OCI-M1 (cell line): ENCODE results near the gene TTBK2.
"Not testable (repeated sequence)": the region's sequence is repeated elsewhere in the genome, so short reads cannot be mapped to it uniquely, and the experiment has no call there.

Experiments
- DNase-seq: peaks from one replicate; lab custom pipeline; 2025; lab: John Stamatoyannopoulos, UW

TTBK2 gene

DNA sequence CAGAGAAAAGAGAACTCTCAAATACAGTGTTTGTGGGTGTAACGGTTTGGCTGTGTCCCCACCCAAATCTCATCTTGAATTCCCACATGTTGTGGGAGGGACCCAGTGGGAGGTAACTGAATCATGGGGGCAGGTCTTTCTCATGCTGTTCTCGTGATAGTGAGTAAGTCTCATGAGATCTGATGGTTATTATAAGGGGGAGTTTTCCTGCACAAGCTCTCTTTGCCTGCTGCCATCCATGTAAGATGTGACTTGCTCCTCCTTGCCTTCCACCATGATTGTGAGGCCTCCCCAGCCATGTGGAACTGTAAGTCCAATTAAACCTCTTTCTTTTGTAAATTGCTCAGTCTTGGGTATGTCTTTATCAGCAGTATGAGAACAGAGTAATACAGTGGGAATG lies 158.8 kb downstream of the TTBK2 start:
- not testable (repeated sequence) for DNase-seq

DNA sequence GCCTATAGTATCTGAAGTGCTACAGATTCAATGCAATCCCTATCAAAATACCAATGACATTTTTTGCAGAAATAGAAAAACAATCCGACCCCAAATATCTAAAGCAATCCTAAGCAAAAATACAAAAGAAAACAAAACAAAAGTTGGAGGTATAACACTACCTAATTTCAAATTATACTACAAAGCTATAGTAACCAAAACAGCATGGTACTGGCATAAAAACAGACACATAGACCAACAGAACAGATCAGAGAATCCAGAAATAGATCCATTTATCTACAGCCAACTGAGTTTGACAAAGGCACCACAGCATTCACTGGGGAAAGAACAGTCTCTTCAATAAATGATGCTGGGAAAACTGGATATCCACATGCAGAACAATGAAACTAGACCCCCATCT lies 159.8 kb downstream of the TTBK2 start:
- no peak for DNase-seq

DNA sequence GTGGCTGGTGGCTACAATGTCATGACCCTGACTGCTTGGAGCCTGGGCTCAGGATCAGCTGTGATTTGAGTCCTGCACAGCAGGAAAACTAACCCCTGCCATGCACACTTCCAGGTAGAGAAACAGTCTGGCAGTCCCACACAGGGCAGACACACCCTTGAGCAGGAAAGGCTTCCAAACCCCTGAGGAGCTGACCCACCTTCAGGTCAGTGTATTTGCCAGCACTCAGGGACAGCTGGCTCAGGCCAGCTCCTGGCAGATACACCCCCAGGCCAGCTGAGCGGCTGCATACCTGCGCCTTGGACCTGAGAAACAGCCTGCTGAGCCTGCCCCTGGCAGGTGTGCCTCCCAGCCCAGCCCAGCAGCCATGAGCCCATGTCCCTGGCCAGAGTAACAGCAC lies 161.5 kb downstream of the TTBK2 start:
- no peak for DNase-seq

DNA sequence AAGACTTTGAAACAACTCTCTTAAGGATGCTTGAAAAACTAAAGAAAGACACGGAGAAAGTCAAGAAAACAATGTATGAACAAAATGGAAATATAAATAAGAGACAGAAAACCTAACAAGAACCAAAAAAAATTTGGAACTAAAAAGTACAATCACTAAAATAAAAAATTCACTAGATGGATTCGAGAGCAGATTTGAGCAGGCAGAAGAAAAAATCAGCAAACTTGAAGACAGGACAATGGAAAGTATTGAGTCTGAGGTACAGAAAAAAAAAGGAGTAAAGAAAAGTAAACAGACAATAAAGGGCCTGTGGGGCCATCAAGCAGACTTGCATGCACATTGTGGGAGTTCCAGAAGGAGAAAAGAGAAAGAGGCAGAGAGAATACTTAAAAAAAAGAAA lies 170.3 kb downstream of the TTBK2 start:
- DNase-seq = no peak

DNA sequence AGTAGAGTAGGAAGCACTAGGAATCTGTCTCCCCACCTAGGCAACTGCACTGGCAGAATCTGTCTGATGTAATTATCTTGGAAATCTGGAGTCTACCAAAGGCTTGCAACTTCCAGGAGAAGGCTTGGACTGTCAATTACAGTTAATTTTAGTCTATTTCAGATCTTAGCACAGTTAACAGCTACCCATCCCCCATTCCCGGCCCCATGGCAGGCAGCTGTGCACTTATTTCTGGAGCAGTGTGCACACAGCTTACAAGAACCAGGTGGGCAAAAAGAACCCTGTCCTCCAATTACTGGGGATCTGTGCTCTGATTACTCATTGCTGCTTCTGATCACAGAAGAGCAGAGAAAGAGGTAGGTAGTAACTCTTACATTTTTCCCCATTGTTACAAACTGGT lies 171.3 kb downstream of the TTBK2 start:
- DNase-seq = no peak

DNA sequence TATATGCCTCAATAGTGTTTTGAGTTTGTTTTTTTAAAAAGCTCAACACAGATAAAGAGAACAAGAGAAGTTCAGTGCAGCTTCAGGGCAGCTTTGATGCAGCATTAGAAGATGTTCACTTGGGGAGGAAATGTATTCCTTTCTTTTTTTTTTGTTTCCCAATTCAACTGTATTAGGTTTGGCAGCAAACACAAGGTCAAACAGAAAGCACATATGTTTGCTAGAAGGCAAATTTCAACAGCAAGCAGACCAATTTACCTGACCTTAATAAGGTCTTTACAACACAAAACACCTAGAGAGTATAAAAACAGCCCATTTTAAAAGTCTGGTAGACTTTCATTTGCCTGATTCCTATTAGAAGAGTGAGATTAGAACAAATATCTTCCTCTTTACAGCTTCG lies 176.4 kb downstream of the TTBK2 start:
- DNase-seq = no peak

DNA sequence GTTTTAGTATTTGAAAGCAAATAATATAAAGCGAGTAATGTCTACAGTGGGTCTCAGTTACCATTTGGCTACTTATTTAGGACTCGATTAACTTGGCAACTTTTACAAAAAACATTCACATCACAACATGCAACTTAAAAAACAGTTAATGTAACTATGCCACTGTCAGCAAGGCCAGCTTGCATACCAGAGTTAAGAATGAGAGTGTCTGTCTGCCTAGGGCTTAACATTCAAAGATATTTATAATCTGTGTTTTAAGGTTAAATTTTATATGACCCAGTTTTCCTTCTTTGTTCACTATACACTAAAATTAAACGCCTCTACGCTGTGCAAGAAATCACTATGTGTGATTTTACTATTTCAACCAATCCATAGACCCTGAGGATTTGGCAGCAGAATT lies 178.4 kb downstream of the TTBK2 start:
- DNase-seq = no peak

DNA sequence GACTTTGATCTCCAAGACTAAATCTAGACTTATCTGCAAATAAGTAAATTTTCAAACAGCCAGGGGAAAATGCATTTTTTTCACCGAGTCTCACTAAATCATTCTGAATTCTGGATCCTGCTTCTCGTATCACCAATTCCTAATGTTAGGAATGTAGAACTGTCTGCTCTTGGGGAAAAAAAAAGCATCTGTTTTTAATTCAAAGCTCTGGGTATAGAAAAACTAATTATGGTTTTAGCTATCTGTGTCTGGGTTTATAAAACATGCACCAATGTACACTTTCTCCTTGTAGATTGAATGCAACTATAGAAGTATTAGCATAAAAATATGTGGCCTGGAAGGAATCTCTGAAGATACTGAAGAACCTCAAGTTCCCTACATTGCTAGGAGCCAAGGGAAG lies 178.9 kb downstream of the TTBK2 start:
- no peak for DNase-seq

DNA sequence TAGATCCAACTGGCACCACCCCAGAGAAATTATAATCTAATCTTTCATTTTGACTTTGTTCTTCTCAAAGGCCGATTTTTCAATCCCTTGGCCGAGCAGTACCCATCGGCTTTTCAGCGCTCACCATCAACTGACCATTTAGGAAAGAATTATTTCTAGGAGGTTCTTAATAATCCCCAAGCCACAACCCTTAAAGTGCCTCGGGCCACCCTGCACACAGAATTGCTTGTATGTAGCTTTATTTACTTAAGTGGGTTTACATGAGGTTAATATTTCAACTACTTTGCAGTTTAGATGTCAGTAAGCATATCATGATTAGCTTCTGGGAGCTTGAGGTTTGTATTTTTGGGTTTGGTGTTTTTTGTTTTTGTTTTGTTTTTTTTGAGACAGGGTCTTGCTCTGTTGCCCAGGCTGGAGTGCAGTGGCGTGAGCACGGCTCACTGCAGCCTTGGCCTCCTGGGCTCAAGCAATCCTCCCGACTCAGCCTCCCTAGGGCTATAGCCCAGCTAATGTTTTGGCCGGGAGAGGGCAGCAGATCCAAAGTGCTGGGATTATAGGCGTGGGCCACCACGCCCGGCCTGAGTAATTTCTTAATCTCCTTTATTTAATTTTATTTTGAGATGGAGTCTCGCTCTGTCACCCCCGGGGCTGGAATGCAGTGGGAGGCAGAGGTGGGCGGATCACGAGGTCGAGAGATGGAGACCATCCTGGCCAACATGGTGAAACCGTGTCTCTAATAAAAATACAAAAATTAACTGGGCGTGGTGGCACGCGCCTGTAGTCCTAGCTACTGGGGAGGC lies 182.8 kb downstream of the TTBK2 start:
- DNase-seq = peak; percentile 81

DNA sequence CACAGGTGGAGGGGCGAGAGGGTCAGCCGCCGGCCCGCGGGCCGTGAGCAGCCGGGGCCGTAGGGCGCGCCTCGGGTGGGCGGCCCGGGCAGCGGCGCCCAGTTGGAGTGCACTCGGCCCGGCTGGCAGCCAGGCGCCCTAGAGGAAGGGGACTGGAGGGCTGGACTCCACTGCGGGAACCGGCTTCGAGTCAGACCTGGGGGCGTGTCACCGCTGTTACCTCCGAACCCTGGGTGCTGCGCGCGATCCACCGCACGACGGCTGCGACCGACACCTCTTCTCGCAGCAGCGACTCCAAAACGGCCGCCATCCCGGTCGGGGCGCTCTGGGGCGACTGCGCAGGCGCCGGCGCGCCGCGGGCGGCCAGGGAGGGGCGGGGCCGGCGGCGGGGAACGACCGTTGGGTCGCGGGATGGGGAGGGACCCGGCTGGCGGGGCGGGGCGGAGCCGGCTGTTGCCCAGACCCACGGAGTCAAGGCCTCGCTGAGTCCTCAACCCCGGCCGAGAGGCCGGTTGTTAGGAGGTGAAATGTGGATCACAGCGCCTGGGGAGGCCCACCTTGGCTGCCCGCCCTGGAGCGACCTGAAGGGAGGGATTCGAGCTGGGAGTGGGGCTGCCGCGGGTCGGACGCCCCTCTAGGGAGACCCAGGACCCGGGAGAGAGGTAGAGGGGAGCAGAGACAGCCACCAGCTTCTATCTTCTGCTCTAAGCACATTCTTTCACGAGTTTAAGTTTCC lies 183.6 kb downstream of the TTBK2 start, which contains the start of gene CDAN1:
Gene CDAN1, minus strand, starts transcription at position 336 of the 736 bp plus-strand sequence. Its CDS starts 26 bp downstream, at position 310.
- peak; percentile 92 for DNase-seq

DNA sequence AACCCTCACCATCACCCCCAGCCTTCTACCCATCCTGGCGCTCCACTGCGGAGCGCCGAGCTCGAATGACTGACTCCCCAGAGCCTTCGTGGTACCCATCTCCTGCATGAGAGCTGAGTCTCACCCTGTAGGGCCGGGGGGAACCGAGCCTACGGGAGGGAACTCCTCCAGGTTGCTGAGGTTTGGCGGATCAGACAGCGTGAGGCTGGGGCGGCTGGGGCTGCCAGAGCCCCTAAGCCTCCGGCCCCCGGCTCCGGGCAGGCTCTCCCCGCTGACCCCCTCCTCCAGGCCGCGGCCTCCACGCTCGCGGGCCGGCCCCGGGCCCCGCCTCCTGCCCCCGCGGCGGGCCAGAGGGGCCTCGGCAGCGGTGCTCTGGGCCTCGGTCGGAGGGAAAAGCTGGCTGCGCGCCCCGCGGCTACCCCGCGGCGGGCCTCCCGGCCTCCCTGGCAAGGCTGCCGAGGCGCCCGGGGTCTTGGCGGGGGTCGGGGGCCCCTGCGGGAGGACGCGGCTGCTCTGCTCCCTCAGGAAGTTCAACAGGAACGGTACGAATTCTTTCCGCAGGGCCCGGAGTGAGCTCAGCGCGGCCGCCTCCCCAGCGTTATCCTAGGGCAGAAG lies 184.3 kb downstream of the TTBK2 start:
- peak; percentile 29 for DNase-seq

DNA sequence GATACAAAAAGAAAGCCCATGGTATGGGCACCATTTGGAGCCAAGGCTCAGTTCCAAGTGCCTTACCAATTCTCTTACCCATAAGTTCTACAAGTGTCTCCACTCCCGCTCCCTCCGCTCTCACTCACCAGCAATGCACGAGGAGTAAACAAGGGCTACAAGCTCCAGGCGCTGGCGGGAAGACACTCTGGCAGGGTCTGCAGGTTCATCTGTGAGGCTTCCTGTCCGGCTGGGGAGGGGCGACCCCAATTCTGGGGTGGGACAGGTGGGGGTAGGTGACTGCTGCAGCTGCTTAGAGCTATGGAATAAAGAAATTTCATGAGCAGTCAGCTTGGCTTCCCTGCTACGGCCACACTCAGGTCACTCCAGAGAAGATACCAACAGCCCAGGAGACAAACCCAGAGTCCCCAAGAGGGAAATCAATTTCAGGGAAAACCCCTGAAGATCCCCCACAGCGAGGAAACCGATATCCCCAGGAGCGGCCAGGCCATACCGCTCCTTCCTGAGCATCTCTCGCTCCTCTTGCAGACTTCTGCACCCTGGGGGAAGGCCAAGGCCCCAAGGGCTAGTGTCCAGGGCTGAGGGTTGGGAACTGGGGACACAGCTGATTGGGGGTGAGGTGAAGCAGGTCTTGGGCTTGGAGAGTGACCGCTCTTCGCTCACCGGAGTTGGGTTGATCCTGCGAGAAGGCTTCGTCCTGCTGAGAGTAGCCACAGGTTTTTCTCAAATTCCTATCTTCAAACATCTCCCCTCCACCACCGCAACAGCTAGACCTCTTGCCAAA lies 185.0 kb downstream of the TTBK2 start:
- no peak for DNase-seq

DNA sequence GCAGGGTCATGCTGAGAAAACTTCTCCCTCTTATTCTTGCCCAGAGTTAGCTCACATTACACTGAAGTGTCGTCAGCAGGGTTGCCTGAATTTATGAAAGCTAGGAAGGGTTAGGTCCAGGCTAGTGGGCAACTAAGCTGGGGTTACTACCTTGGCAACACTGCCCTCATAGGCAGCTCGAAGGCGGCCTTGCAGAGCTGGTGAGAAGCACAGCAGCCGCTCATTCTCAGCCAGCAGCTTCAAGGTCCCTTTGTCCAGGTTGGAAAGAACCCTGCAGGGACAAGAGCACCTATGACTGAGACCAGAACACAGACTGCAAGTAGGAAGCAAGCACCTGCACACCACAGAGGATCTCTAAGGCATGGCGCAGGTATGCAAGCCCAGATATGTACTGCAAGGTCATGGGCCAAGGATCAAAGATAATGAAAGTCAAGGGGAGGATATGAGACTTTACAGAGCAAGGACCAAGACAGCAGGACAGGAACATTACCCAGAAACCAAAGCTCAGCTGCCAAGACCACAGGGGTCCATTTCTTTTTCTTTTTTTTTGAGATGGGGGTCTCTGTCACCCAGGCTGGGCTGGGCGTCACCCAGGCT lies 186.4 kb downstream of the TTBK2 start:
- no peak for DNase-seq

DNA sequence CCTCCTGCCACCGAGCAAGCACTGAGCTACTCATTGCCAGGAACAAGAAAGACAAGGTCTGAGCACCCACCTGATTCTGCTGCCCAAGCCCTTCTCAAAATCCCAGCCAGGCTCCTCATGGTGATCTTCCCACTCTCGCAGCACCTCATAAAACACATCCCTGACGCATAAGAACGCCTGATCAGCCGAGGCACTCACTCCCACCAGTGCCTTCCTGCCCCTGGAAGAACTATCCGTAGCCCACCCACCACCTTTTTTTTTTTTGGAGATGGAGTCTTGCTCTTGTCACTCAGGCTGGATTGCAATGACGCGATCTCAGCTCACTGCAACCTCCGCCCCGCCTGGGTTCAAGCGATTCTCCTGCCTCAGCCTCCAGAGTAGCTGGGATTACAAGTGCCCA lies 187.6 kb downstream of the TTBK2 start:
- no peak for DNase-seq

DNA sequence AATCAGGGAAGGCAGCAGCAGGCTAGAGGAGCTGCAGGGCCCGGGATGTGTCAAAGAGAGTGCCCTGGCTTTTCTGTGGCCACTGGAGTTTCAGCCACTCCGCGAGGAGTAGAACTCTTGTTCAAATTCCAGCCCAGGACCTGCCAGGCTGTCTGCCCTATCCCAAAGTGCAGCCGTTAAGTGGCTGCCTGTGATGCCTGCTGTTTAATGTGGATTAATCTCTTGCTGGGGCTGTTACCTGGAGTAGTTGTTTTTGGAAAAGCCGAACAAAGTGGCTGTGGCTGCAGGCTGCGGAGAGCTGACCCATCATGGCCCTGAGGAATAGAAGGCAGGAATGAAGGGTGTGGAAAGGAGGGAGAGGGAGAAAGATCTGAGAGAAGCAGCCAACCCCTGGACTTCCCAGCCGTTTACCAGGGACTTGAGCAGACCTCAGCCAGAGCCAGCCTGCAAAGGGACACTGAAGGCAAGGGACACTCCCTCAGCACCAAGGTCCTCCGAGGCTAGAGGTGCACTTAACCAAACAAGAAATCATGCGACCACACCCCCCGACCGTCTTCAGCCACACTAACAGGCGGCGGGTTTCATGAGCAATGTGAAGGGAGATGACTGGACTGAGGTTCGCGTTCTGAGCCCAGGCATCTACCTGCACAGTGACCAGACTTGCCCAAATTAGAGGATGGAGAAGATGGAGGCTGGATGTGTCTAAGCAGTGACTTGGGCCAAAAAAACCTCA lies 188.3 kb downstream of the TTBK2 start:
- no peak for DNase-seq

DNA sequence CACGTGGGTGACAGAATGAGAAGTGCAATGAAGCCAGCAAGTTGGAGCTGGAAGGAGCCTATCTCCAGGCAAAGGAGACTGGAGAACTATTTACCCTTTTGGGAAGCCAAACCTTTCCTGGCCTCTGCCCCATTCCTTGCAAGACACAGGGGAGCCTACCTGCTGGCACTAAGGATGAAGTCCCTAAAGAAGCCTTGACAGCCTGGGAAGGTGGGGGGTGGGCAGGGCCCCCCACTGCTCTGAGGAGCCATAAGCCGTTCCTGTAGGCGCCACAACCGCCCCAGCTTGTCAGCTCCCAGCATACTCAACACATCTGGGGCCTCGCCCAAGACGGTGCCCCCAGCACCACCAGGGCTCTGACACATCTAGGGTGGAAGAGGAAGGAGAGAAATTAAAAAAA lies 189.1 kb downstream of the TTBK2 start:
- DNase-seq = no peak

DNA sequence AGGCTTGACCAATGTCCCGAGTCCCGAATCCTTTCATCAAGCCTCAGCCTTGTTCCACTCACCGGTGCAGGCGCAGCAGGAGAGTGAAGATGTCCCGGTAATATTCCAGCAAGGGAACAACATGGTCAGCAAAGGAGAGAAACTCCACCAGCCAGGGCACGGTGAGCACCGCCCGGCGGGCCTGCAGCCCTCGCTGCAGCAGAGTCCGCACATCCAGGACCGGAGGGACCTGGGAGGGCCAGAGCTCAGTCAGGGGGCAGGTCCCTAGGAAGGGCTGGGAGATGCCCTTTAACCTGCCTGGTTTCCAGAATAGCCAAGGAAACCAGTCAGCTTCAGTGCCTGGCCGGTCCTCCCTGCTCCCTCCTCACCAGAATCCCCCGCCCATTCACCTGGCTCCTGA lies 190.0 kb downstream of the TTBK2 start:
- DNase-seq = no peak

DNA sequence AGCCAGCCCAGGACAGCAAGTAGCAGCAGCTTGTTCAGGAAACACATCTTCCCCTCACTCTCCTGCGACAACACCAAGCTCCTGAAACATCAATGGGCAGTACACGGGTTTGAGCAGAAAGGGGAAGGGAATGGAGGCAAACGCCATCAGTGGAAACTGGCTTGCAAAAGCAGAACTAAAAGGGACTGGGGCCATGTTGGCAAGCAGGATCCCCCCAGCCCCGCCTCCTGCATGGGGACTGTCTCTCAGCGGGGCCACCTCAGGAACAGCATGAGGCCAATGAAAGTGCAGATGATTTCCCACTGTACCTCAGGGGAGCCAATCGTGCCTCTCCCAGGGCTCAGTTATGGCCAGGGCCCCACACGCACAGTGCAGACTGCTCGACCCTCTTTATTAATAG lies 190.4 kb downstream of the TTBK2 start:
- DNase-seq = no peak

DNA sequence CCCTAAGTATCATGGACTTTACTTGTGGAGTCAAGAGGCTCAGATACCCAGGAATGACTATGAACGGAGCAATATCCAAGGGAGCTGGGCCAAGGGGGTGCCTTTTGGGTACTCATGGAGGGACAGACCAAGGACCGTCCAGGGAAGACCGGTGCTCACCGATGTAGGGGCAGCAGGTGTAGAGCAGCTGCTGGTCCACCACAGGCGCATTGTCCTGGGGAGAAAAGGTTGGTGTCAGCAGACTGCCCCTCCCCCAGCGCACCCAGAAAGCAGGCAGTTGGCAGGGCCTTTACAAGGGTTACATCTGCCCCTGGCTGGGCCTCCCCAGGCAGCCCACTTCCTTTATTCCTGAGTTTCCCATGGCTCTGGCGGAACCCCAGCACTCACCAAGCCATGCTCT lies 191.2 kb downstream of the TTBK2 start:
- DNase-seq = no peak

DNA sequence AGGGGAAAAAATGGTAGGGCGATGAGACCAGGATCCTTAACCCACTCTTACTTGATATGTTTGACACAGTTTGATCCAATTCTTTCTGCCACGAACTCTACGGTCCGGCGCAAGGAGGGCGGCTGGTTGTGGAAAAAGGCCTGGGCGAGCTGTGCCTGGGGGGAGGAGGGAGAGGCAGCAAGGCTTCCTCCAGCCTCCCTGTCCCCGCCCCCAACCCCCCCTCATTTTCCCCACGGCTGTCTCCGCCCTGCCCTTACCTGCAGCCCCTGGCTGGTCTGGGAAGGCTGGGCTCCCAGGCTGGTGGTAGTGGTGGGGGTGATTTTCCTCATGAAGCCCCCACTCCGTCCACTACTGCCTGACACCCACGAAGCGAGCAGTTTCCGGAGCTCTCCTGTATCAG lies 191.6 kb downstream of the TTBK2 start:
- no peak for DNase-seq

DNA sequence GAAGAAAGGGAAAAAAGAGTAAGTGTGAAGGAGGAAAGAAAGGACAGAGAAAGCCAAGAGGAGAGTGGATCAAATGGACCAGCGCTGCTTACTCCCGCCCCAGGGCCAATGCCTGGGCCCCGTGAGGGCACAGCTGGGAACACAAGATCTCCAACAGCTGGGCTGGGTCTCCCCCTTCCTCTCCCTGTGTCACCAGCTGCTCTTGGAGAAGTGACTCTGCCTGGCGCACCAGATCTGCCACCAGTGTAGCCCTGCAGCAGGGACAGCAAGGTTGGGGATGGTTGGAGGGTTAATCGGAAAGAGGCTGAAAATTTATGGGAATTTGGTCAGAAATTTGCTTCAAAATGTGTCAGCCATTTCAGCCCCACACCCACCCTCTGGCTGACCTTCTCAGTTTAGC lies 192.0 kb downstream of the TTBK2 start:
- no peak for DNase-seq
